GDM1 (cell line): ENCODE results near the gene ARL8B.

ENCODE experiments used
- DNase-seq: peaks from one replicate; lab custom pipeline; 2025; lab: John Stamatoyannopoulos, UW

Gene ARL8B

DNA sequence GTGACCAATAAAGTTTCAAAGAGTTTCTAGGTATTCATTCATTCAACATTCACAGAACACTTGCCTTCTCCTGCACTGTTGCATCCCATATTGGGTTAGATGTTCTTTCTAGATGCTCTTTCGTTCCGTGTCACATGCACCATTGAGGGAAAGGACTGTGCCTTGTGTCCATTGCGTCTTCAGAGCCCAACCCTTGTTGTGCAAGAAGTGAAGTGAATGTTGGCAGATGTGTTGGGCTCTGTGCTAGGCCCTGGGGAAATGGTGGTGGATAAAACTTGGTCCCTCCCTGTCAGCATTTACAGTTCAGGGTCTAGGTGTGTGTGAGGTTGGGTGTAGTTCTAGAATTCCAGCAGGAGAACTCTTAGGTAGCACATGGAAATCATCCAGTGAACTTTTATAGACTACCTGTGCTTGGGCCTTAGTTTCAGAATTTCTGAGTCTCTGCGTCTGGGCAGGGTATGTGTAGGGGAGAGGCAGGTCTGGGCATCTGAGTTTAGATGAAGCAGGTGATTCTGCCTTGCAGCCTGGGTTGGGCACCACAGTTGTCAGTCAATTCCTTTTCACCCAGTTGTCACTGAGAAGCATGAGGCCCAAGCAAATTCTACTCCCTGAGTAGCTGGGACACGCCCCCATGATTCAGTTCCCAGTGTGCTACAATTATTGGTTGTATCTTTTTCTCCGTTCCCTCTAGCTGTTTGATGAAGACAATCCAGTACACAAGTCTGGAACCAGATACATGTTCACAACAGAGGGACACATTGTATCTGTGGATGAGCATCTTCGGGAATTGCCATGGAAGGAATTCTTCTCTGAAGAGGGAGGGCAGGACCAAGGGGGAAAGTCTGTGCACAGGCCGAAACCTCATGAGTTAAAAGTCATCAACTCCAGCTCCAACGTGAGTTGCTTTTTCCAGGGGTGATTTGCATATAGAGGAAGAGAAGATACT lies 90.8 kb downstream of the ARL8B start:
- no peak for DNase-seq

DNA sequence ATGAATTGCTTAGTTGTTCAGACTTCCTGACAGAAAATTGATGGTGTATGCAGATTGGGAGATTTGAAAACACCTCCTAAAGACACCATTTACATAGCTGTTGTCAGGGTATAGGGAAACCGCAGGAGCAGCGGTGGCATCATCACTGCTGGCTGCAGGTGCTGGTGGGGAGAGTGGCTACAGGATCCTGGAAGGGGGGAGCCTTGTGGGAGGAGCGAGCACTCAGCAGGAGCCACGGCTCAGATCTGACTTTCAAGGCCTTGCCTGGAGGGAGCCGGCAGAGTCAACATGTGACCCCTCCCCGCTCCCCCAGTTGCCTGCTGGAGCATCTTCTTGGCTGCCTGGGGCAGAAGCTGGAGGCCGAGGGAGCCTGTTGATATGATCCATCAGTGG lies 91.5 kb downstream of the ARL8B start:
- DNase-seq = no peak

DNA sequence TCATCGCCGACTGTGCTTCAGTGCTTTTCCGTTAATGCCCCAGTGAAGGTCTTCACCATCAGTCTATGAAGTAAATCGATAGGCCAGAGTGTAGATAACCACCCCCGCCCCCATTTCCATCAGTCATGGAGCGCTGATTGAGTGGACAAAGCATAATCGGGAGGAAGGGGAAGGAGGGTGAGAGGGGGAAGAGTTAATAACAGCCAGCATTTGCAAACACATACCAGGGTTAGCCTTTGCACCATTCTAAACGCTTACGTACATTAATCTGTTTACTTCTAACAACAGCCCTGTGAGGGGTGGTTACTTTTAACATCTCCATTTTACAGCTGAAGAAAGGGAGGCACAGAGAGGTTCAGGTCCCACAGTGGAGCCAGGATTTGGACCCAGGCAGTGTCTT lies 92.3 kb downstream of the ARL8B start:
- DNase-seq = no peak

DNA sequence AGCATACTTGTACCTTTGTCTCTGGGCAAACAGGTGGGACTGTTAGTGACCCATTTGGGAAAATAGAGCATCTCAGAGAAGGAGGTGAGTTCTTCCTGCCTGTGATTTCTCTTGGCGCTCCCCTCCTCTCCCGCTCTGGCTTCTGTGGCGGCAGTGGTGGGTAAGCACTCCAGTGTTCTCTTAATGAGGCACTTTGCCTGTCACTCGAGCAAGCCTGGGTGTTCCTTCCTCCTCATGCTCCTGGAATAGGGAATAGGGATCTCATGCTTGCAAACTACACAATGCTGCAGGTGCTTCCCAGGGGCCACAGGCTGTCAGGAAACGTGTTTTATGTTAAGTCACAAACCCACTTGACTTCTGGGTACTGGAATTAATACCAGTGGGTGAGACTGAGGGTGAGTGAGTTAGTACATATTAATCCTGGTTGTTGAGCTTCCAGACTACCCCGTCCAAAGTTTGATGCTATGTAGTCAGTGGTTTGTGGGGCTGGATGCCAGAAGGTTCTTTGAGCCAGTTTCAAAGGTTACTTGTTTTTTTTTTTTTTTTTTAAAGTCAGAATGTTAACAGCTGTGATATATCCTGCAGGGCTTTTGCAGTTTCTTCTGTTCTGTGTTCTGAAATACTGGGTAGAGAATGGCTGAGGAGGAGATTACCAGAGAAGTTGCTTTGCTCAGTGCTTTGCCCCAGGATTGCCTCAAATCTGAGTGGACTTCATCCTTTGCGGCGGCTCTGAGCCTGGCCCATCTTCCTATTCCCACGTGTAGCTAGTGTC lies 95.9 kb downstream of the ARL8B start:
- DNase-seq = no peak

DNA sequence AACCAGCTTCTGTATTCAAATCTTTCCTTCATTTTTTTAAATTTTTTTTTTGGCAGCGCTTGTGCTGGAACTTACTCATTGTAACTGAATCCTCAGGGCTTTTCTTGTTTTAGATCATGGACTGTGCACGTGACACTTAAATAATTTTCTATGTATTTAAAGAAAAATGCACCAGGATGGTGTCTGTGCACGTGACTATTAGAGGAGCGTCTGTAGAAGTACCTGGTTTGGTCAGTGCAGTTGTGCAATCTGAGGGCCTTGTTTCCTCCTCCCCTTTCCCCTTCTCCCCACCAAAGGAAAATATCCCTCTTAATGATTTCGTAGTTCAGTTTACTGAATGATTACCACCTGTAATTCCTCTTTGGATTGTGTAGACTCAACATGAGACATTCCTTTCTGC lies 96.7 kb downstream of the ARL8B start:
- no peak for DNase-seq

DNA sequence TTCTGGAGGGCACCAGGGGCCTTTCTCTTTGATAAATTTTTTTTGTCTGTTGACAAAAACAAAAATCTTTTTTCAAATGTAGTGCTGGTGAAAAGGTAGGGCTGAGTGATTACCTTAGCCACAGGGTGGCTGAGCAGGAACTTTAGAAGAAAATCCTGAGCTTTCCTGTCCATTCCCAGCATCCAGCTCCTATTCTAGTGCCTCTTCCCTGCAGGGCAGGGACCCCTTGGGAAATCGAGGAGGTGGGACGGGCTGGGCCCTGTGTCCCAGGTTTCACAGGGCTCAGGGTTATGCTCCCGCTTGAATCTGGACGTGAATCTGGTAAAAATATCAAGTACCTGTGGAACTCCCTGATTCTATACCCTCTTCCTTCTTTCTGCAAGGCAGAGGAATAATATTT lies 97.1 kb downstream of the ARL8B start:
- no peak for DNase-seq

DNA sequence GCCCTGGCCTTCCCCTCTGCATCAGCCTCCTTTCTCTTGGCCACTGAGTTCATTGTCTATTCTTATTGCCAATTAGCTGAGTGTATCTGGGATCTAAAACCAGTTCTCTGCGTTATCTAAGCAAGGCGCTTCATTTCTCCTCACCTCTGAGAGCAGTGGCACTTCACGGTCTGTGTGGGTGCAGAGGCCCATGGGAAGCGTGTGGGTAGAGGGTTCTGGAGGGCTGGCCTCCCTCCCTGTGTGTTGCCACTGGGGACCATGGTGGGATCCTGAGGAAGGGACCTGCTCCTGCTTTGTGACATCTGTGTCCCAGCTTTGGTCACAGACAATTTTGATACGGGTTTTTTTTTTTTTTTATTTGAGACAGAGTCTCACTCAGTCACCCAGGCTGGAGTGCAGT lies 98.1 kb downstream of the ARL8B start:
- no peak for DNase-seq

DNA sequence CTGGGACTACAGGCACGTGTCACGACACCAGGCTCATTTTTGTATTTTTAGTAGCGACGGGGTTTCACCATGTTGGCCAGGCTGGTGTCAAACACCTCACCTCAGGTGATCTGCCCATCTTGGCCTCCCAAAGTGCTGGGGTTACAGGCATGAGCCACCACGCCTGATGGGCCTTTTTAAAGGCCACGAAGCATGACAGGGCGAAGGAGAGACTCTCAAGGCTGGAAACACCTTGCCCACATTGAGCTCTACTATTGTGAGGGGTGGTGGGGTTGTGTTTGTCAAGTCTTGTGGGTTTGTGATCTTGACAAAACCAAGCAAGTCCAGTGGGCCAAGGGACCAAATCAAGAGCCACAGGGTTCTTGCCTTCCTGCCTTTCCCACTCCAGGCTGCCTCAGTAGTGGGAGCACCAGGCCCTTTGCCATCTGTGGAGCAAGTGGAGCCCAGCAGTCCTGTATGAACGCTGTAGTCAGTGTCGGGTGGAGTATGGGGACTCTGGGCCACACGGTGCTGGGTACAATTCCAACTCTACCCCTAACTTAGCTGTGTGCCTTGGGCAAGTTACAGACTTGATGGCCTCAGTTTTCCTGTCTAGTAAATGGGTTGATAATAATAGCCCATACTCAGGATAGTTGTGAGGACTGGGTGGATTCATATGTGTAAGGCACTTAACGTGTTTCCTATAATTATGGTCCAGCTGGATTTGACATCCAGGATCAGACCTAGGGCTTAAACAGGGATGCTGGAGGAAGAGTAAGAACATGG lies 98.8 kb downstream of the ARL8B start:
- no peak for DNase-seq

DNA sequence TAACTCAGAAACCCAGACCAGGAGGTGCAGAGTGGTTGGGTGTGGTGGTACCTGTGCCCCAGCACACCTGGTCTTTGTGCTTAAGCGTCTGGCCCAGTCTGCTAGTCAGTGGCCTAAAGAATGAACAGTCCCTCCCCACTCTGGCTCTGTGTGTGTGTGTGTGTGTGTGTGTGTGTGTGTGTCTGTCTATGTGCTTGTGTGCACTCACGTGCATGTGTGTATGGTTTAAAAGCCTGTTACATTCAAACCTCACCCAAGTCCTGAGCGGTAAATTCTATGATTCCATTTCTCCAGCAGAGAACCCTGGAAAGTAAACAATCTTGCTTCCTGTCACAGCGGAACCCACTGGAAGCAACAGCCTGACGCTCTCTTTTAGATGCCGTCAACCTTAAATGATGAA lies 99.6 kb downstream of the ARL8B start:
- DNase-seq = no peak

DNA sequence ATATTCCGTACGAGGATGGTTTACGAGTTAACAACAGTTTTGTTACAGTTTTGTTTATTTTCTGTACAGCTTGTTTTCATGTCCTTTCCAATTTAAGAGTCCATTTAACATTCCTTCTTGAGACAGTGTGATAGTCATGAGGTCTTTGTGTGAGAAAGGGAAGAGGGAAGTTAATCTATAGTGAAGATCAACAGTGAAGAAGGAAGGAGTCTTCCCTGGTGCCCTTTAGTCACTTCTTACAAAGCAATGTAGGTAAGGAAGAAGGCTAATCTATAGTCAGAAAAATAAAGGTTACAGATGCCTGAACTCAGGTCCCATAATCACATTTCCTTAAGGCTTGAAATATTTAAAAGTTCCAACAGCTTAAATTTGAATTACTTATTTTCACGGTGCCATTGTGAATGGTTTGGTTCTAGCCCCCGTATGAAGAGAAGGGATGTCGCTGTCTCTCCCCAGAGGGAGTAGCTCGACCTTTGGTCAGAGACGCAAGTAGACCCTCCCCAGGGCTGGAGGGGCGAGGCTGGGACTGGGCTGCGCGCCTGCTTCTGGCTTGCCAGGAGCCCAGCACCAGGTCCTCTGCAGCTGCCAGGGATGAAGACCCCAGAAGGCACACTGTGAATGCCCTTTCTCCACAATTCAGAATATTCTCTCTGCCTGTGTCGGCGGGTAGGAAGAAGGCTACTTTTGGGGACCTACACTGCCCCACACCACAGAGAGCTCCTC lies 100.4 kb downstream of the ARL8B start:
- DNase-seq = no peak

DNA sequence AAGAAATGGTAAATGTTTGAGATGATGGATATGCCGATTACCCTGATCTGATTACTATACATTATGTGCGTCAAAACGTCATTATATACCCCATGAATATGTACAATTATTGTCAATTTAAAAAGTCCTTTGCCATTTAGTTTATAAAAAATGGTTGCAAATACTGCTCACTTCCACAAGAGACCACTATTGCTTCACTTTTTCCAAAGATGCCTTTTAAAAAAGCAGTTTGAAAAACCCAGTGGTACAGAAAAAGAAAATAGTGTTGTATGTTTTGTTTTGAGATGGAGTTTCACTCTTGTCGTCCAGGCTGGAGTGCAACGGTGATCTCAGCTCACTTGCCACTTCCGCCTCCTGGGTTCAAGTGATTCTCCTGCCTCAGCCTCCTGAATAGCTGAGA lies 104.7 kb downstream of the ARL8B start:
- DNase-seq = no peak

DNA sequence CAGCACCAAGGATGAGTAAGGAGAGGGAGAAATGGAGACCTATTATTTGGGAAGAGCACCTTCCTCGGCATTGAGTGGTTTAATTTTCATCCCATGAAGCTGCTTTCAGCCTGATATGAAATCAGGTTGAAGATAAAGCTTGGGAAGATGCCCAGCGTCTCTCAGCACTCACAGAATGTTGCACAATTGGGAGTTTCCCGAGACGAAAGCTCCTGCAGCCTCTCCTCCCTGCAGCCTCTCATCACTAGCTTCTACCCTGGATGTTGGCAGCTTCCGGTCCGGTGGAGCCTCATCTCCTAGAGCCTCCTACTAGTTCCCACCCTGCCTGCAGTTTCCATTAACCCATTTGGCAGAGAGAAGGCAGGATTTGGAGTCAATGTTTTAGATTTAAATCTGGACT lies 105.7 kb downstream of the ARL8B start:
- no peak for DNase-seq

DNA sequence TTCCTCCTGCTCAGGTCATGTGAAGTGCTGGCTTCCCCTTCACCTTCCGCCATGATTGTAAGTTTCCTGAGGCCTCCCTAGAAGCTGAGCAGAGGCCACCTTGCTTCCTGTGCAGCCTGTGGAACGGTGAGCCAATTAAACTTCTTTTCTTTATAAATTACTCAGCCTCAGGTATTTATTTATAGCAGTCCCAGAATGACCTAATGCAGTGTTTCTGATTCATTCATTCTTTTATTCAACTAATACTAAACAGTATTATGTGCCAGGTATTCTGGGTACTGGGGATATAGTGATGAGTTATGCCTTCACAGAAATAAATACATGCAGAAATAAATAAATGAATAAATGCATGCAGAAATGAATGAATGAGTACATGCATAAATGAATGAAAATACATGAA lies 107.3 kb downstream of the ARL8B start:
- DNase-seq = no peak
